NCI-H2081 (cell line): Measurements from ENCODE around the gene LMO1.
A peak's percentile ranks its signal among the peaks of the same experiment; 100 is the strongest.

Experiments used
- DNase-seq, 2 experiments: peaks; one replicate each; lab custom pipeline; 2025; lab: John Stamatoyannopoulos, UW

Gene LMO1

GRCh38 chr11:8227156-8228152, 36.2 kb downstream of the LMO1 start:
- DNase-seq = no peak

- peak; percentile 58 to 64 for DNase-seq
Measured at GRCh38 chr11:8225589-8226036, 38.1 kb downstream of the LMO1 start.

GRCh38 chr11:8224711-8225110, 39.0 kb downstream of the LMO1 start:
- no peak for DNase-seq

DNA sequence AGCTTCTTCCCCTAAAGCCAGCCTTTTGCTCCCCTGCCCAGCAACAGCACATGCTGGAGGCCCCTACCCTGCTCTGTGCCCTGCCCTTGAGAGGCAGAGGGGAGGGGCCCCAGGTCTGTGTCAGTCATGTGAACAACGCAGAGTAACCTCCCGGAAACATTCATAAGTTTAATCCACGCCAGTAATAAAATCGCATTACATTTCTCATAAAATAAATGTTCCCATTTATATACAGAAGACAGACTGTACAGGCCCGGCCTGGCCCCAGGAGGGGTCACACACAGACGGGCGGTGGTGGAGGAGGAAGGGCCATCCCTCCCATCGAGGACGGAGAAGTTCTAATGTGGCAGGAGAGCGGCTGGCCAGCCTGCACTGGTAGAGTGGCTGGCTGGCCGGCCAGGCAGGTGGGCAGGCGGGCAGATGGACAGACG, 39.5 kb downstream of the LMO1 start:
- DNase-seq = no peak

GRCh38 chr11:8223513-8223900, 40.2 kb downstream of the LMO1 start:
- DNase-seq = no peak

GRCh38 chr11:8222820-8223512, 40.7 kb downstream of the LMO1 start:
- DNase-seq = no peak

DNA sequence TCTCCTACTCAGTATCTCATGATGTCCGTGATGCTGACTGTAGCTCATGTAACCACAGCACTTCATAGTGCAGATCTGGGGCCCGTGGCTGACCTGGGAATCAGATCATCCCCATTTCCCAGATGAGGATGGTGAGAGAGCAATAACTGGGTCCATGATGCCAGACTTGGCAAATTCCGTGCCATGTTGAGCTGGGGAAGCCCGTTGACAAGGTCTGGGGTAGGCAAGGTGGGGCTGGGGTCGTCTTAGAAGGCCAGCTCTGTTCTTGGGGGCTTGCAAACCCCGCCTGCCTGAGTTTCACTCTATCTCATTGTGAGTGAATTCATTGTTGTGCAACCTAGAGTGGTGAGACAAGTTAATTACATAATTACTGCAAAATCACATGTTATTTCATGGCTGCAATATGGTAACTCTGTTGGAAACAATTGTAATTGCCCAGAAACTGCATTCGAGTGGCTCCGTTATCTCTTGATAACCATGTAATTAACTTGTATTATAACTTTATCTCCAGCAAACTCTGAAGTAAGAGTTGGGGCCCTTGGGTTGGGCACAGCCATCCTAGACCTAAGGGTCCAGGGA, 41.7 kb downstream of the LMO1 start:
- no peak for DNase-seq

DNA sequence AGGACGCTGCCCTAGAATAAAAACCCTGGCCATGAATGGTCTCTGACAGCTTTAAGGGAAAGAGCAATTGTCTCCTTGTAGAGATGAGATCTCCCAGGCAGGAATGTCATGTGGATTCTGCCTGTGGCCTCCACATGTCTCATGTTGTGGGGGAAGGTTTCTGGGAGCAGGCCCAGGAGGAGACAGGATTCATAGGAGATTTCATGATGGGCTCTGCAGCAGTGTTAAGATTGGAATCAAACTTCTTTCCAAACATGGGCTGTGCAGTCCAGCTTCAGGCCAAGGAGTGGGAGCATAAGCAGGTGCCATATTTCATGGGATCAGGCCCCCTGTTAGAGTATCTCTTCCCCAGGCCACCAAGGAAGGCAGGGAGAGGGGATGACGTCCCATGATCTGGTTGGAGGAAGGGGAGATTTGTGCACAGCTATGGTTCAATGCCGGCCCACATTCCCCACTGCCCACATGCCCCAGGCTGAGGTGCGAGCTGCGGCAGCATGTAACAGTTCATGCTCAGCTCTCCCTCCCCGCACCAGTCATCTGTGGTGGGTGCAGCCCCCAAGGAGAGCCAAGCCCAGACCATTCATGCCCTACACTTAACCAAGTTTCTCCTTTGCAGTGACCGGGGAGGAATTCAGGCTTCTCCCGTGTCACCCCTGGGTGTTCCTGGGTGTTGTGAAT, 42.5 kb downstream of the LMO1 start:
- no peak for DNase-seq

- DNase-seq = no peak
Measured at GRCh38 chr11:8220261-8221045, 43.2 kb downstream of the LMO1 start.

DNA sequence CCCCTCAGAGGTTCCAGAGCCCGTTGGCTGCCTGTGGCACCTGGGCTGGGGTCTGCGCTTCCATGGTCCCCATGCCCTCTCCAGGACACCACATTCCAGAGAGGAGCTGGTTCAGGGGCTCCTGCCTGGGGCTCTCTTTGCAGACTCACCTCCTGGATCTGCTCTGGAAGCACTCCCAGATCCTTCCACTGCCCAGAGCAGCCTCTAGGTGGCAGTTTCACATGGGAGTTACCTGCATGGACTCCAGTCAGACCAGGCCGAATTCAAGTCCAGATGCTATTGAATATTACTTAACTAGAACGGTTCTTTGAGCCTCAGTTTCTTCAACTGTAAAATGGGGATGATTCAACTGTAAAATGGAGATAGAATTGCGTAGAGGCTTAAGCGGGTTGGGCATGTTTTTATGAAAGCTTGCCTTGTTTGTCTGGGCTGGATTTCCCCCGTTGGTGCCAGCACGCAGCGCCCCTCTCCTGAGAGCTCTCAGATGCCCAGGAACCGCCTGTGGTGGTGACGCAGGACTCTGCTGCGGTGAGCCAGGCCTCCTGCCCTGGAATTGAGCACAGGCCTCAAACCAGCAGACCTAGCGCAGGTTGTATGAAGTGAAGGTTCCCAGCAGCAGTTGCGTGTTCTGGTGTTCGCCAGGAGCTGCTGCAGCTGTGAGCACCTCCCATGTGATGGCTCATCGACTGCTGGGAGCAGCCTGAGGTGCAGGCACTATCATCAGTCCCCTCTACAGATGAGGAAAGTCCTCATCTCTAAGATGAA, 44.2 kb downstream of the LMO1 start:
- DNase-seq = peak; percentile 41 to 49

GRCh38 chr11:8218840-8219239, 44.8 kb downstream of the LMO1 start:
- DNase-seq = no peak

- no peak for DNase-seq
Measured at GRCh38 chr11:8218409-8218808, 45.3 kb downstream of the LMO1 start.

GRCh38 chr11:8217926-8218325, 45.8 kb downstream of the LMO1 start:
- DNase-seq = no peak

DNA sequence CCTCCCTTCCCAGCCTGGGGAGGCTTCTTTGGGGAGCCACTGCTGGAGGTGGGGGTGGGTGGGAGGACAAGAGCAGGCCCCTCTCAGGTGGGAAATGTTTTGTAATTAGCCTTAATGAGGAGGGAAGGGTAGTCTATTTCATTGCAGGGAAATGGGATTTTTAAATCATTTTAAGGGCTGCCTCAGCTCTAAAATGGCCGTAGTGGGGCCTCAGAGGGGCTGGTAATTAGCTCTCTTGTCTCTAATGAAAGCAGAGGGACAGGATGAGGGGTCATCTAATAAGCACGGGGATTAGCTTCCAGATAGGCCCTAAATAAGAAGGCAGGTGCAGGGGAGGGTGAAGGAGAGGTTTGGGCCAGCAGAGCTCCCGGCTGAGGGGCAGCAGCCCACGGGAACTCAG, 46.5 kb downstream of the LMO1 start:
- DNase-seq = no peak

- DNase-seq = no peak
Measured at GRCh38 chr11:8213376-8213775, 50.3 kb downstream of the LMO1 start.

DNA sequence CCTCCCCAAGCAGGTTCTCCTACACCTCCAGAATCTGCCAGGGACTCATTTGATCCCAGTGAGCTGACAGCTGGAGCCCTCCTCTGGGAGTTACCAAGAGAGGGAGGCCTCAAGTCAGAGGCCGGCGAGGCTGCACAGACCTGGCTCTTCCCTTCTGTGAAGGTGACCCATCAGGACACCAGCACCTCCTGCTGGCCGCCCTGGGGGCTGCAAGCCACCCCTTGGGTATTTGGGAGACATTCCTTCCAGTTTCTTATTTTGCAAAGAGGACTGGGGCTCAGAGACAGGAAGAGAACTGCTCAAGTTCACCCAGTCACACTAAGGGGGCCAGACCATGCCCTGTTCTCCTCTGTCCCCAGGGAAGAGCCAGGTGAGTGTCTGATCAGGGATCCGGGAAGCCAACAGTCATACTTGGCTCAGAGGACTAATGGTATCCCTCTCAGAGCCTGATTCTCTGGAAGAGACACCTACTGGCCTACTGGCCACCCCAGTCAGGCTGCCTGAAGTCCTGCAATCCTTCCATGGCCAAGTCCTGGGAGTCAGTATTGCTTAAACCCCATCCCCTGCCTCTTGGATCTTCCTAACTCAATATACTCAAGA, 54.4 kb downstream of the LMO1 start:
- no peak for DNase-seq

GRCh38 chr11:8207080-8208000, 56.3 kb downstream of the LMO1 start:
- DNase-seq = no peak

DNA sequence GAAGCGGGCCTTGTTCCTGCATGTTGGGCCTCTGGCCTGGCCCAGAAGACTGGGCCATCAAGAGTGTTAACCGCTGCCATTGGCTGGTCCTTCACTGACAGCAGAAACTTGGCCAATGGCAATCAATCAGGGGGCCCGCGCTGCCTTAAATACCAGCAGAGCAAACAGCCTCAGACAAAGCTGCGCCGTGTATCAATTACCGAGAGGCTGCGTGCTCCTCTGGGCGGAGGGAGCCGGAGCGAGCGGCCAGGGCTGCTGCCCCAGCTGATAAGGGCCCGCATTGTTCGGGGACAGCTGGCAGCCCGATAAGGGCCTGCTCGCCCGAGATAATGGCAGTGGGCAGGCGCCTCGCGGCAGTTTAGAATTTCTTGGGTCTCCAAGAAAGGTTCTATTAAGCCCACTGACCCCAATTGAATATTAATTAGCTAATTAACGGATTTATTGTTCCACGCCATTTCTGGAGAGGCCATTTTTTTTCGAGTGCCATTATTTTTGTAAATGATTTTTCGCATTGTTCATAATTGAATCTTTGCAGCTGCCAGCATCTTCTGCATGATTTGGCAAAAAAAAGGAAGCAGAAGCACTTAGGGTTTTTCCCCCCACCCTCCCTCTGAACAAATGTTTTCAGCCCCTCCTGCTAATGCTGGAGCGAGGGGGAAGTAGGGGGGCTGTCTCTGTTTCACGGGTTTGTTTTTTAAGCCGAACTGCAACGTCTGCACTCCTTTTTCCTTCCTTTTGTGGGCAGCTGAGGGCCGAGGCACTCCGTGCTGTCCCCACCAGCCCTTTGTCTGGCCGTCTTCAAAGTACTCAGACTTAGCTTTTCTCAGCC, 57.2 kb downstream of the LMO1 start:
- no peak for DNase-seq
